Hypothalamus (tissue), 51 donors: Measurements from ENCODE around the gene PIP5KL1.
A peak's percentile ranks its signal among the peaks of the same experiment; 100 is the strongest.

Experiments
- DNase-seq, 51 donors: peaks; one replicate each; lab custom pipeline; 2025; lab: John Stamatoyannopoulos, UW

Gene PIP5KL1

GRCh38 chr9:127968700-127969383 is 38.3 kb upstream of the PIP5KL1 start:
- DNase-seq, result peak in 28 of 51 donors; percentile 30 to 80 (median 56)

GRCh38 chr9:127968042-127968441 is 37.5 kb upstream of the PIP5KL1 start:
- no peak for DNase-seq

- DNase-seq, result no peak
These were observed 36.7 kb upstream of the PIP5KL1 start for GRCh38 chr9:127967151-127967809.

- peak in 2 of 51 donors; percentile 37 to 49 for DNase-seq
These were observed 36.0 kb upstream of the PIP5KL1 start for GRCh38 chr9:127966416-127967150.

- no peak for DNase-seq
These were observed 35.4 kb upstream of the PIP5KL1 start for GRCh38 chr9:127965953-127966352.

- DNase-seq, result no peak
These were observed 32.9 kb upstream of the PIP5KL1 start for GRCh38 chr9:127963359-127964064.

- DNase-seq, result no peak
These were observed 32.4 kb upstream of the PIP5KL1 start for GRCh38 chr9:127963041-127963358.

GRCh38 chr9:127962278-127962677 is 31.7 kb upstream of the PIP5KL1 start:
- DNase-seq, result no peak

- no peak for DNase-seq
These were observed 31.1 kb upstream of the PIP5KL1 start for GRCh38 chr9:127961613-127962155.

GRCh38 chr9:127961155-127961490 is 30.5 kb upstream of the PIP5KL1 start:
- DNase-seq, result no peak

GRCh38 chr9:127960410-127961154 is 30.0 kb upstream of the PIP5KL1 start:
- DNase-seq, result no peak

GRCh38 chr9:127959841-127960409 is 29.3 kb upstream of the PIP5KL1 start:
- DNase-seq, result no peak

GRCh38 chr9:127959398-127959797 is 28.8 kb upstream of the PIP5KL1 start:
- DNase-seq, result no peak

- no peak for DNase-seq
These were observed 28.2 kb upstream of the PIP5KL1 start for GRCh38 chr9:127958728-127959127.

GRCh38 chr9:127955294-127956015 is 24.9 kb upstream of the PIP5KL1 start:
- peak in 20 of 51 donors; percentile 36 to 82 (median 46) for DNase-seq

GRCh38 chr9:127954831-127955293 is 24.3 kb upstream of the PIP5KL1 start:
- DNase-seq, result peak in 30 of 51 donors; percentile 26 to 87 (median 53)

GRCh38 chr9:127953768-127954505 is 23.4 kb upstream of the PIP5KL1 start:
- DNase-seq, result no peak

- no peak for DNase-seq
These were observed 22.6 kb upstream of the PIP5KL1 start for GRCh38 chr9:127953154-127953553.
